BLaER1 treated with 17β-estradiol and CSF1 and Interleukin-3, amounts not matched to agents 10 nM and 100 nM (cell line): ENCODE measurements around the gene PTPRK.

Experiments used
- H3K27ac ChIP-seq, 11 experiments: shearing (Covaris generic); formaldehyde crosslinking; 2 replicates each; pipeline ENCODE4 v1.8.1; 2022
- H3K27me3 ChIP-seq, 11 experiments: shearing (Covaris generic); formaldehyde crosslinking; 2 replicates each; pipeline ENCODE4 v1.8.1; 2022
- H3K36me3 ChIP-seq, 11 experiments: shearing (Covaris generic); formaldehyde crosslinking; 2 replicates each; pipeline ENCODE4 v1.8.1; 2022
- H3K4me1 ChIP-seq, 10 experiments: shearing (Covaris generic); formaldehyde crosslinking; 2 replicates each; pipeline ENCODE4 v1.8.1; 2022
- H3K4me2 ChIP-seq, 11 experiments: shearing (Covaris generic); formaldehyde crosslinking; 2 replicates each; pipeline ENCODE4 v1.8.1; 2022
- H3K4me3 ChIP-seq, 10 experiments: shearing (Covaris generic); formaldehyde crosslinking; 2 replicates each; pipeline ENCODE4 v1.8.1; 2022
- H3K9ac ChIP-seq, 11 experiments: shearing (Covaris generic); formaldehyde crosslinking; 2 replicates each; pipeline ENCODE4 v1.8.1; 2022
- H3K9me3 ChIP-seq, 11 experiments: shearing (Covaris generic); formaldehyde crosslinking; replicated peaks in 1 of 11; 2 replicates each; pipeline ENCODE4 v1.8.1; 2022
- H4K20me1 ChIP-seq, 11 experiments: shearing (Covaris generic); formaldehyde crosslinking; 2 replicates each; pipeline ENCODE4 v1.8.1; 2022
- Cebpa-rat ChIP-seq, 11 experiments: shearing (Covaris generic); IDR thresholded peaks; 2 replicates each; pipeline ENCODE4 v1.8.1; 2022

Gene PTPRK

GRCh38 chr6:128239146-128239545 is 281.3 kb downstream of the PTPRK start:
- Histone ChIP-seq H3K9me3 (no peaks in the 10 kb centered on the region), H3K9ac (no peak overlapping the region), H4K20me1 (no peaks in the 10 kb centered on the region), H3K4me1 (peaks cover 21 to 32% (median 26%) of the 10 kb centered on the region in 10 experiments), H3K27me3 (no peaks in the 10 kb centered on the region), H3K4me2 (peak overlapping the region; percentile 8 to 84 (median 59); a peak in 19 of 22 replicates), H3K36me3 (no peaks in the 10 kb centered on the region), H3K4me3 (no peak overlapping the region), H3K27ac (no peak overlapping the region)
- TF ChIP-seq Cebpa-rat (IDR thresholded peaks at IDR 0.05): no peak

- TF ChIP-seq Cebpa-rat (IDR thresholded peaks at IDR 0.05): no peak
These were observed 282.2 kb downstream of the PTPRK start for GRCh38 chr6:128238225-128238624.

GRCh38 chr6:128235556-128235955 is 284.8 kb downstream of the PTPRK start:
- Histone ChIP-seq H3K4me2 (no peak overlapping the region), H4K20me1 (no peaks in the 10 kb centered on the region), H3K36me3 (no peaks in the 10 kb centered on the region), H3K27ac (no peak overlapping the region), H3K4me1 (peaks cover 14 to 18% (median 16%) of the 10 kb centered on the region in 10 experiments), H3K27me3 (no peaks in the 10 kb centered on the region), H3K9me3 (no peaks in the 10 kb centered on the region), H3K9ac (no peak overlapping the region), H3K4me3 (no peak overlapping the region)
- TF ChIP-seq Cebpa-rat (IDR thresholded peaks at IDR 0.05): no peak

More at GRCh38 chr6:128238225-128238624, 282.2 kb downstream of the PTPRK start:
- H4K20me1 ChIP-seq: no peaks in the 10 kb centered on the region
- peaks cover 21 to 32% (median 26%) of the 10 kb centered on the region in 10 experiments for H3K4me1 ChIP-seq
- H3K9me3 ChIP-seq: no peaks in the 10 kb centered on the region
- H3K4me3 ChIP-seq: no peak overlapping the region
- H3K9ac ChIP-seq: no peak overlapping the region
- H3K36me3 ChIP-seq: no peaks in the 10 kb centered on the region
- no peak overlapping the region for H3K27ac ChIP-seq
- no peaks in the 10 kb centered on the region for H3K27me3 ChIP-seq
- no peak overlapping the region for H3K4me2 ChIP-seq

- no peak overlapping the region for H3K9ac ChIP-seq
- no peak overlapping the region for H3K4me2 ChIP-seq
- H3K9me3 ChIP-seq: no peaks in the 10 kb centered on the region
- no peaks in the 10 kb centered on the region for H3K27me3 ChIP-seq
- H3K27ac ChIP-seq: no peak overlapping the region
- no peaks in the 10 kb centered on the region; a peak in 1 of 20 replicates for H3K4me1 ChIP-seq
- no peaks in the 10 kb centered on the region for H4K20me1 ChIP-seq
- H3K4me3 ChIP-seq: no peak overlapping the region
- no peak for TF ChIP-seq Cebpa-rat (IDR thresholded peaks at IDR 0.05)
- H3K36me3 ChIP-seq: no peaks in the 10 kb centered on the region
These were observed 286.9 kb downstream of the PTPRK start for GRCh38 chr6:128233531-128233930.

- TF ChIP-seq Cebpa-rat (IDR thresholded peaks at IDR 0.05): no peak
- H4K20me1 ChIP-seq: no peaks in the 10 kb centered on the region
- H3K9ac ChIP-seq: no peak overlapping the region
- no peak overlapping the region for H3K4me2 ChIP-seq
- H3K4me3 ChIP-seq: no peak overlapping the region
- no peaks in the 10 kb centered on the region; a peak in 1 of 20 replicates for H3K4me1 ChIP-seq
- no peaks in the 10 kb centered on the region for H3K27me3 ChIP-seq
- no peak overlapping the region for H3K27ac ChIP-seq
- H3K9me3 ChIP-seq: no peaks in the 10 kb centered on the region
- no peaks in the 10 kb centered on the region for H3K36me3 ChIP-seq
These were observed 290.0 kb downstream of the PTPRK start for GRCh38 chr6:128230267-128230989.

GRCh38 chr6:128225612-128226011 is 294.8 kb downstream of the PTPRK start:
- H3K9ac ChIP-seq: no peak overlapping the region
- peaks cover 0 to 6% (median 0%) of the 10 kb centered on the region in 10 experiments; a peak in 3 of 20 replicates for H3K4me1 ChIP-seq
- H3K36me3 ChIP-seq: no peaks in the 10 kb centered on the region
- H3K27ac ChIP-seq: no peak overlapping the region
- no peak overlapping the region for H3K4me3 ChIP-seq
- H3K4me2 ChIP-seq: no peak overlapping the region
- no peak for TF ChIP-seq Cebpa-rat (IDR thresholded peaks at IDR 0.05)
- no peaks in the 10 kb centered on the region for H4K20me1 ChIP-seq
- no peaks in the 10 kb centered on the region for H3K9me3 ChIP-seq
- no peaks in the 10 kb centered on the region for H3K27me3 ChIP-seq

- Histone ChIP-seq H4K20me1 (no peaks in the 10 kb centered on the region), H3K27ac (no peak overlapping the region), H3K27me3 (no peaks in the 10 kb centered on the region), H3K4me3 (no peak overlapping the region), H3K9me3 (no peaks in the 10 kb centered on the region), H3K9ac (no peak overlapping the region), H3K4me2 (no peak overlapping the region), H3K36me3 (peaks cover 0 to 3% (median 0%) of the 10 kb centered on the region in 11 experiments; a peak in 1 of 22 replicates), H3K4me1 (no peaks in the 10 kb centered on the region)
- TF ChIP-seq Cebpa-rat (IDR thresholded peaks at IDR 0.05): no peak
These were observed 303.5 kb downstream of the PTPRK start for GRCh38 chr6:128216917-128217316.

GRCh38 chr6:128209771-128210170 is 310.6 kb downstream of the PTPRK start:
- Histone ChIP-seq H3K27ac (no peak overlapping the region), H3K36me3 (no peaks in the 10 kb centered on the region), H3K4me2 (no peak overlapping the region), H3K4me1 (no peaks in the 10 kb centered on the region), H3K9me3 (no peaks in the 10 kb centered on the region), H3K4me3 (no peak overlapping the region), H3K9ac (no peak overlapping the region), H4K20me1 (no peaks in the 10 kb centered on the region), H3K27me3 (no peaks in the 10 kb centered on the region)
- no peak for TF ChIP-seq Cebpa-rat (IDR thresholded peaks at IDR 0.05)

- H3K9ac ChIP-seq: no peak overlapping the region
- no peaks in the 10 kb centered on the region for H4K20me1 ChIP-seq
- no peaks in the 10 kb centered on the region for H3K4me1 ChIP-seq
- no peak for TF ChIP-seq Cebpa-rat (IDR thresholded peaks at IDR 0.05)
- no peaks in the 10 kb centered on the region for H3K36me3 ChIP-seq
- H3K27ac ChIP-seq: no peak overlapping the region
- no peak overlapping the region for H3K4me2 ChIP-seq
- H3K9me3 ChIP-seq: no peaks in the 10 kb centered on the region
- no peak overlapping the region for H3K4me3 ChIP-seq
- no peaks in the 10 kb centered on the region for H3K27me3 ChIP-seq
These were observed 311.4 kb downstream of the PTPRK start for GRCh38 chr6:128208851-128209580.
